Activated CD4-positive, alpha-beta T cell treated with anti-CD3 and anti-CD28 coated beads for 4 hours (primary cell): ENCODE measurements around the gene CYTH1.

Experiments used
- DNase-seq, 2 donors: peaks; one replicate each; pipeline ENCODE4 v3.0.0-alpha.2; 2020

The CYTH1 gene

DNA sequence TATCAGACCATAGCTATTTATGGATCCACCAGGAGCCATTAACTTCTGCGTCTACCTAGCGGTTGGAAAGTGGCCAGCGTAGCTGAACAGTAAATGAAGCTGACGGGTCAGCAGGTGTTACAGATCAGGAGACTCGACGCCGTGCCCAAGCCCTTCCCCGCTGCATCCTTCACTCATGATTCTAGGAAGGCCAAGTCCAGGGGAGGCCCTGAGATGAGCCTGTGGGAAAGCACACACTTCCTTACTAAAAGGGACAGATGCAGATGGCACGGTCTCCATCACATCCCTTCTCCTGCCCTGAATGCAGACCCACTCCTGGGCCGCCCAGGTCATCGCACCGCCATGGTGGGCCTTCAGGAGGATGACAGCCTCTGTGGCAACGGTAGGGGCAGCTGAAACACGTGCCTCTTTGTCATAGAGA lies 137.1 kb downstream of the CYTH1 start:
- DNase-seq = no peak

DNA sequence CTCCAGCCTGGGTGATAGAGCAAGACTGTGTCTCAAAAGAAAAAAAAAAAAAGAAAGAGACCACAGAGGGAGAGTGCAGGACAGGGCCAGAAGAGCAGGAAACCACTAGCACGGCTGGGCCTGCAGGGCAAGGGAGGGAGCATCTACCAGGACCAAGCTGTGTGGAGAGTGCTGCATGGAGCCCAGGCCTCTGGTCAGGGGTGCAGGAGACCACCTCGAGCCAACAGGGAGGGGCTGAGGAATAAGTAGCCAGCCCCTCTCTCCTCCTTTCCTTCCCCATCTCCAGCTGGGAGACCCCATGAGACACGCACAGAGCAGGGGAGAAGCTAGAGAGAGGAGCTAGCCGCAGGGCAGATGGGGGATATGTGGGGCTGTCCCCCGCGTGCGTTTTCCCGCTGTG lies 137.8 kb downstream of the CYTH1 start:
- DNase-seq = no peak

DNA sequence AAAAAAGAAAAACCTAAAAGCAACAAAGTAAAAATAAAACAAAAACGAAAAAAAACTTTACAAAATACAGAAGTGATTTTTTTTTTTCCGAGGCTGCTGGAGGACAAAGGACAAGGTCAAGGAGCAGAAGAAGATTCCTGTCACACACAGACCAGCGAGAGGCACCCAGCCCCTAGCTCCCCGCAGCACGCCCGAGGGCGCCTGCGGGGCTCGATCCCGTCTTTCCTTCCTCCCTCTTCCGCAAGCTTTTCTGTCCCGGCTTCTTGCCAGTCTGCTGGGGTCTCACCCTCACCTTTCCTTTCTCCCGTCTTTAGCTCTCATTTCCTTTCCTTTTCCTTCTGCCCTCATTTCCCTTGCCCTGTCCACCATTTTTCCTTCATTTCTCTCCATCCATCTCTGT lies 138.7 kb downstream of the CYTH1 start:
- DNase-seq = no peak

DNA sequence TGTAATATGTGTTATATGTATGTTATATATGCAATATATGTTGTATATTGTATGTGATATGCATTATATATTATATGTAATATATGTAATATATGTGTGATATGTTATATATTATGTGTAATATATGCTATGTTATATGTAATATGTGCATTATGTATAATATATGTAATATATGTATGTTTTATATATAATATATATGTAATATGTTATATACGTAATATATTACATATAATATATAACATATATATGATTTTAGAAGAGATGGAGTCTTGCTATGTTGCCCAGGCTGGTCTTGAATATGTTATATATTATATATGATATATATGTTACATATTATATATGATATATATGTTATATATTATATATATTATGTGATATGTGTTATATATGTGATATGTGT lies 139.4 kb downstream of the CYTH1 start:
- DNase-seq = no peak

DNA sequence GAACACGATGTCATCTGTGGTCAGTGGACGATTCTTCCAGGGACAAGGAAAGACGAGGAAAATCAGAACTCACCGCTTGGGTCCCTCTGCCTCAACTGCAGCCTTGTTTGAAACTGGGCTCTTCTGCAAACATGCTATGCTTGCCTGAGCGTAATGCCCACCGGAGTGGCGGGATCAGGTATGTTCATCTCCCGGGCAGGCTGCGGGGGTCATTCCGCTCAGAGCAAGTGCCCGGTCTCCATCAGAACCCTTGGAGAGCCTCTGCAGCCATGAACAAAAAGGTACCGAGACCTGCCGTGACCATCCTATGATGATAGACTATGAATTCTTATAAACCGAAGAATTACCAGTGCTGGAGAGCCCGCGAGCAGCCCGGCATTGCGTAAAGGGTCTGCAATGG lies 140.4 kb downstream of the CYTH1 start:
- DNase-seq = no peak

DNA sequence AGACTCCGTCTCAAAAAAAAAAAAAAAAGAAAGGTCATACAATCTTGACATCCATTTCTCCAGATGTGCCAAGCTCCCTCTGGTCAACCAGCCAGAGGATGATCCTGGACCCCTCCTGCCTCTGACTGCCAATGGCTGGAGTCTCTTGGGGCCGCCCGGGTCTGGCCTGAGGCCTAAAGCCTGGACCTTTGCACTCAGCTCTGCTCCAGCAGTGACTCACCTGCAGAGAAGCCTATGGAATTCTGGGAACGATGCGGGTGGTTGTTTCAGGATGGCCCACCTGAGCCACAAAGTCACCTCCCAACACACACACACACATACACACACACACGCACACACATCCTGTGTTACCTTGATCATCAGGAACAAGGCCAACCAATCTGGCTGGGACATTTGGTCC lies 140.8 kb downstream of the CYTH1 start:
- DNase-seq = no peak

DNA sequence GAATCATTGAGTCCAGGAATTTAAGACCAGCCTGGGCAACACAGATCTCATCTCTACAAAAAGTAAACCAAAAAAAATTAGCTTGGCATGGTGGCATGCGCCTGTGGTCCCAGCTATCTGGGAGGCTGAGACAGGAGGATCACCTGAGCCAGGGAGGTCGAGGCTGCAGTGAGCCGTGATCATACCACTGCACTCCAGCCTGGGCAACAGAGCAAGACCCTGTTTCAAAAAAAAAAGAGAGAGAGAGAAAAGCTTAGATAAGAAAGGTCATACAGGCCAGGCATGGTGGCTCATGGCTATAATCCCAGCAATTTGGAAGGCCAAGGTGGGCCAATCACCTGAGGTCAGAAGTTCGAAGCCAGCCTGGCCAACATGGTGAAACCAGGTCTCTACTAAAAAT lies 141.4 kb downstream of the CYTH1 start:
- DNase-seq = no peak

DNA sequence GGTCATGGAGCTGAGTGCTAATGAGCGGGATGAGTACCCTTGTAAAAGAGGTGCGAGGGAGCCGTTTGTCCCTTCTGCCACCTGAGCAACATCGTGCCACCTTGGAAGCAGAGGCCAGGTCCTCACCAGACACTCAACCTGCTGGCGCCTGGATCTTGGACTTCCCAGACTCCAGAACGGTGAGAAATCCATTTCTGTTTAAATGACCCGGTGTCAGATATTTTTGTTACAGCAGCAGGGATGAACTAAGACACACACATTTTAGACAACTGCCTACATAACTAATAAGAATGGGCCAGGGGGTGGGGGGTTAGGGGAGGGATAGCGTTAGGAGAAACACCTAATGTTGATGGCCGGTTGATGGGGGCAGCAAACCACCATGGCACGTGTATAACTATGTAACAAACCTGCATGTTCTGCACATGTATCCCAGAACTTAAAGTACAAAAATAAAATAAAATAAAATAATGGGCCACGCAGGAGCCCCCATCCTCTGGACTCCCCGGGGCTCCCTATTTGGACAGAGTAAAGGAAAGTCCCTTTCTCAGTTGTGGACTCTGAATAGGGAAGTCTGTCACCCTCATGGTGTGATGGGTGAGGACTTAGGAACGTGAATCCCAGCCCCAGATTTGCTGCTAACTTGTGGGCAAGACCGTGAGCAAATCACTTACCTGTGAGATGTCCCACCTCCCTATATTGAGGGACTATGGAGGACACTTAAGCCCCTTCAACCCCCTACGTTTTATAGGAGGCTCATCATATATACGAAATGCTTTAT lies 144.2 kb downstream of the CYTH1 start:
- no peak for DNase-seq

DNA sequence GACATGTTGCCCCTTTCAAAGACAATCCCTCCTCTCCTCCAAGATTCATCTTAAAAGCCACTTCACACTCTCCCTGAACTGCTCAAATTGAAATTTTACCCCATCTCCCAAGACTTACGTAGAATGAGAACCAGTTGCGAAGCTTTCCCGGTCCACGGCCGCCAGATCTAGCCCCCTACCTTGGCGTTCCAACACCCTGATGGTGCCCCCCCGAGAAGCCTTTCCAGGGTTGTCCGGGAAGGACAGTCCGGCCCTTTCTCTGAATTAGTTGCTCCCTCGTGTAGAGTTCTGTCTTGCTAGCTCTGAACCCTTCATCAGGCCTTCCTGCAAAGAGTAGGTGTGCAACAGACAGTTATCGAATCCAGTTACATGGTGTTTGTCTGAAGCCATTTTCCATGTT lies 144.9 kb downstream of the CYTH1 start:
- no peak for DNase-seq

DNA sequence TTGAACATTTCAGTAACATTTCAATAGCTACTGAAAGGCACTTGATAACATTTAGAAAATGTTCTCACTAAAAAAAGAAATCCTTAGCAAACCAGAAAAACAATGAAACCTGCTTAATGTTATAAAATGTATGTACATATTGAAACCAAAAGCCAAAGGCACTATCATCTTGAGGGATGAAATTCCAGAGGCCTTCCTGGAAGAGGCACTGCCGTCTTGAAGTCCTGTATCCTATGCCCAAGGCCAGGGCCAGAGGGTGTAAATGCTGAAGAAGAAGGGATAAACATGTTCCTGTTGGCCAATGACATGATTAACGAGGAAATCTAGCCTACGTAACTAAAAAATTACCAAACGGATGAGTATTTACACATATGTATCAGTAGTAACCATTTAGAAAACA lies 147.9 kb downstream of the CYTH1 start:
- DNase-seq = no peak

DNA sequence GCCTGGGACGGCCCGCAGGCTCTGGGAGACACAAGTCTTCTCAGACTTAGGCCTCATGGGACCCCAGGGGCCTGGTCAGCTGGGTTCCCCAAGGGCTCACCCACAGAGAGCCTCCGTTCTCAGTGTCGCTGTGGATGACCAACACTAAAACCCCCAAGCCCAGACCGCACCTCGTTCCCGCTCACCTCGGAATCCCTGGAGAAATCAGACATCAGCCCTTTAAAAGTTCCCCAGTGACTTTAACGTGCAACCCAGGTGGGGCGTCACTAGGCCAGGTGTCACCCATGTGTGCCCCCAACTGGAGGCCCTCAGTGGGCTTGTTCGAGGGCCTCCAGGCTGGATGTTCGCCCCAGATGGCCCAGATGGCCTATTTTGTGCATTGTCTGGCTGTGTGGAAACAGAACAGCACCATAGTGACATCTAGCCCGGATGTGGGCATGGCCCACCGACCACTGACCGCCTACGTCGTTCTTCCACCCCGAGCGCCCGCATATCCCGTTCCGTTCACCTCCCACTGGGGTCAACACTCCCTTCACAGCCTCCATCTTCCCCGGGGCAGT lies 152.6 kb downstream of the CYTH1 start:
- DNase-seq = no peak

DNA sequence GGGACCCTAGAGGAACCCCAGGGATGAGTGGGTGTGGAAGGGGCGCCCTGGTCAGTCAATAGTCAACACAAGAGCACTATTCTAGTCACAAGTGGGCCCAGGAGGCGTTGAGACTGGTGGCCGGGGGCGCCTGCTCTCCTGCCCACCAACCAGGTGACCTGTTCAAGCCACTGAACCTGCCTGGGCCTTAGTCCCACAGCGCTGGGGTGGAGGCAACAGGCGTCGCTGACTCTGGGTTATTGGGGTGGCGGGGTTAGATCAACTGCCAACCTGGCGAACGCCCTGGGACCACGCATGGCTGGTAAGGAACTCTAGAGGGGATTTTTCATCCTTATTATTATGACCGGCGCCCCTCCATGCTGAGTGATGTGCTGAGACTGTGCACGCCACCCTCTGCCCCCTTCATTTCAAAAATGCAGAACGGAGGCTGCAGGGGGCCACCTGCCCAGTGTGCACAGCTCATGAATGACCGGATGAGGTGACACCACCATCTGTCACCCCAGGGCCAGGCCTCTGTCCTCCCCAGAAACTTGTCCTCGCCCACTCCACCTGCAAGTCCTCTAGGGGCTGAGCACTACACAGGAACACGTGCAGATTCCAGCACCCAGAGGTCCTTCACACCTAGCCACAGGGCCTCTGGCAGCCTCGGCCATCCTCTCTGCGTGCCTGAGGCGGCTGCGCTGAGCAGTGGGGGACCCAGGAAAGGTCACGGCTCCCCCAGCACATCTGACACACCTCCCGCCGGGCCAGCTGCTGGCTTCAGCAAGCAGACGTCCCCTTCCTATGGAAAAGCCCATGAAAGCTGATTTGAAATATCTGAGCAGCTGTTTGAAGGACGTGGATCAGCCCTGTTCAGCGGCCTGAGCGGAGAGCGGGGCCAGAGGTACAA lies 153.3 kb downstream of the CYTH1 start:
- no peak for DNase-seq

DNA sequence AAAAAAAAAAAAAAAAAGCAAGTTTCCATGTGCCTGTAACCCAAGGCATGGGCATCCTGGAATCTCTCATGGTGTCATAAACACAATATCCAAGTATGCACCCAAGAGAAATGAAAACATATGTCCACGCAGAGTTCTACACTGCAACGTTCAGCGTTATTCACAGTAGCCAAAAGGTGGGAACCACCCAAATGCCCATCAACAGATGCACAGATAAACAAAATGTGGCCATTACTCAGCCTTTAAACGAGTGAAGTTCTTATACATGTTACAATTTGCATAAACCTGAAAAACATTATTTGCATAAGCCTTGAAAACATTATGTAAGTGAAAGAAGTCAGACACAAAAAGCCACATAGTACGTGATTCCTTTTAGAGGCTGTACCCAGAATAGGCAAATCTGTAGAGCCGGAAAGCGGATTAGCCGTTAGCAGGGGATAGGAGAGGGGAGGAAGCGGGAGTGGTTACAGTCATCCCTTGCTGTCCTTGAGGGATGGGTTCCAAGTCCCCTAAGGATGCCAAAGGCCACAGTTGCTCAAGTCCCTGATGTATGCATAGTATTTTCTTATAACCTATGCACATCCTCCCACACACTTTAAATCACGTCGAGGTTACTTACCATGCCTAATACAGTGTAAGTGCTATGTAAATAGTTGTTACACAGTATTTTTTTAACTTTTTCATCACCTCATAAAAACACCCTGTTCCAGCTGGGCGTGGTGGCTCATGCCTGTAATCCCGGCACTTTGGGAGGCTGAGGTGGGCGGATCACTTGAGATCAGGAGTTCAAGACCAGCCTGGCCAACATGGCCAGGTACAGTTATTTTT lies 157.5 kb downstream of the CYTH1 start:
- DNase-seq = no peak
